Kidney (tissue), 14 donors: Measurements from ENCODE around the gene PPP1R37. TPM values are rescaled to one million over a fixed set of nuclear protein-coding genes. Genes with fewer than 3 reads are reported as not detected.

Experiments
- DNase-seq, 5 donors: peaks; one replicate each; pipeline ENCODE4 v3.0.0-alpha.2; 2013 to 2020
- FAIRE-seq: peaks from 2 replicates; lab custom pipeline; 2012; peaks lifted over from hg19 to GRCh38; lab: Jason Lieb, UNC
- H3K27ac ChIP-seq, 2 donors: one replicate each; pipeline ENCODE4 v1.7.0; 2013; ENCODE audit warnings: low read depth in 2 of 2, low read length in 2 of 2, inconsistent platforms in 1 of 2
- H3K27me3 ChIP-seq: one replicate; pipeline ENCODE4 v1.7.1; 2013; ENCODE audit warnings: low read length, inconsistent platforms; ENCODE audit not compliant: control insufficient read depth, insufficient read depth
- H3K36me3 ChIP-seq, 3 donors: one replicate each; pipeline versions ENCODE4 v1.7.0 to v1.7.1; 2013; ENCODE audit warnings: low read length in 3 of 3, control low read depth in 1 of 3, inconsistent platforms in 1 of 3; ENCODE audit not compliant: insufficient read depth in 3 of 3, control insufficient read depth in 2 of 3
- H3K4me1 ChIP-seq, 3 donors: one replicate each; pipeline versions ENCODE4 v1.7.0 to v1.7.1; 2013; ENCODE audit warnings: low read length in 3 of 3, inconsistent platforms in 1 of 3, low read depth in 1 of 3; ENCODE audit not compliant: control insufficient read depth in 2 of 3, insufficient read depth in 2 of 3
- H3K4me3 ChIP-seq, 3 donors: one replicate each; pipeline versions ENCODE4 v1.7.0 to v1.8.1; 2013; ENCODE audit warnings: low read length in 3 of 3, control low read depth in 1 of 3, inconsistent platforms in 1 of 3
- H3K9ac ChIP-seq, 3 donors: one replicate each; pipeline versions ENCODE4 v1.7.0 to v1.7.1; 2013; ENCODE audit warnings: low read length in 3 of 3, control low read depth in 1 of 3, inconsistent platforms in 1 of 3
- H3K9me3 ChIP-seq, 3 donors: one replicate each; pipeline versions ENCODE4 v1.7.0 to v1.7.1; 2013; ENCODE audit warnings: low read length in 3 of 3, control low read depth in 1 of 3, inconsistent platforms in 1 of 3; ENCODE audit not compliant: control insufficient read depth in 2 of 3, insufficient read depth in 1 of 3
- CTCF ChIP-seq: IDR thresholded peaks from 3 replicates; pipeline ENCODE4 v1.5.1; 2012; ENCODE audit warnings: mild to moderate bottlenecking, moderate library complexity, borderline replicate concordance; ENCODE audit not compliant: insufficient read depth; ENCODE audit errors: extremely low read depth
- intact Hi-C: fragments of 100-400 bp; cut with DNase I; formaldehyde crosslinking; loops from one replicate; pipeline ENCODE4 v1.11.1; 2022
- polyA plus RNA-seq: library from polyadenylated mRNA; stranded (reverse); fragments of 350-450 nt; fragmentation: Illumina TruSeq; extraction: RNeasy Lipid Tissue Mini Kit (QIAGEN cat#74804); gene quantifications from one replicate; pipeline ENCODE4 v1.2.3, GENCODE V29; 2014; ENCODE audit warnings: low read depth, low replicate concordance; ENCODE audit not compliant: insufficient read depth
- total RNA-seq: library from RNA; stranded (reverse); fragmentation: NEBNext Ultra II Directional; extraction: Animal tissue kit (Norgen Biotek cat#: 25700); gene quantifications from one replicate; pipeline ENCODE4 v1.2.1, GENCODE V29; 2021
- donor health status: control.
- donor health status: control.
- donor health status: control.
- donor health status: control.
- donor health status: control.
- donor health status: DM: yes; HTN: yes; CAD: no.
- donor health status: Normal renal cell carcinoma (clear cell type).

Gene PPP1R37
- total and polyA plus RNA-seq, 2 donors from 2014 or later = 21.6 to 33.0 TPM

- DNase-seq (no peak), FAIRE-seq (no peak)
- H3K9ac ChIP-seq = no peak overlapping the region
- H3K27me3 ChIP-seq = no peaks in the 10 kb centered on the region
- peak overlapping the region; percentile 62 to 77 for H3K27ac ChIP-seq
- H3K4me1 ChIP-seq = peaks cover 5 to 72% (median 71%) of the 10 kb centered on the region in 3 donors
- no peaks in the 10 kb centered on the region for H3K9me3 ChIP-seq
- intact Hi-C loops = no loop called here
- H3K4me3 ChIP-seq = no peak overlapping the region
- no peak for TF ChIP-seq CTCF
- no peaks in the 10 kb centered on the region for H3K36me3 ChIP-seq
Observed at GRCh38 chr19:45097450-45097775, 4.4 kb downstream of the PPP1R37 start.

GRCh38 chr19:45097776-45098520 lies 5.0 kb downstream of the PPP1R37 start:
- peak overlapping the region; percentile 62 to 77 for H3K27ac ChIP-seq
- no peaks in the 10 kb centered on the region for H3K27me3 ChIP-seq
- H3K36me3 ChIP-seq = no peaks in the 10 kb centered on the region
- peak in 2 of 5 donors; percentile 51 to 87 for DNase-seq
- intact Hi-C loops = no loop called here
- peaks cover 5 to 77% (median 76%) of the 10 kb centered on the region in 3 donors for H3K4me1 ChIP-seq
- FAIRE-seq = no peak
- H3K9ac ChIP-seq = peak overlapping the region in 1 of 3 donors; percentile 72
- H3K9me3 ChIP-seq = no peaks in the 10 kb centered on the region
- no peak for TF ChIP-seq CTCF
- peak overlapping the region in 1 of 3 donors; percentile 25 for H3K4me3 ChIP-seq

GRCh38 chr19:45098521-45099466 lies 5.8 kb downstream of the PPP1R37 start:
- Histone ChIP-seq H3K9me3 (no peaks in the 10 kb centered on the region), H3K9ac (peak overlapping the region in 1 of 3 donors; percentile 72), H3K27ac (peak overlapping the region; percentile 39 to 77), H3K4me3 (peak overlapping the region in 1 of 3 donors; percentile 0), H3K27me3 (no peaks in the 10 kb centered on the region), H3K36me3 (no peaks in the 10 kb centered on the region), H3K4me1 (peaks cover 5 to 83% (median 79%) of the 10 kb centered on the region in 3 donors)
- no peak for FAIRE-seq
- TF ChIP-seq CTCF = no peak
- intact Hi-C loops = no loop called here
- DNase-seq = peak in 2 of 5 donors; percentile 37 to 69
